22Rv1 (cell line): ENCODE results near the gene ACBD5.

ENCODE experiments used
- CTCF ChIP-seq: fragments of 450-650 bp; IDR thresholded peaks from 2 replicates; pipeline ENCODE4 v1.5.1; 2017; ENCODE audit warnings: mild to moderate bottlenecking
- ZFX ChIP-seq: fragments of 450-650 bp; IDR thresholded peaks from 2 replicates; pipeline ENCODE4 v1.6.1; 2017; ENCODE audit warnings: antibody characterized with exemption, borderline replicate concordance

- TF ChIP-seq CTCF (no peak), ZFX (no peak)
Measured at GRCh38 chr10:27251554-27251953, 11.0 kb upstream of the ACBD5 start.
